Effector memory CD8-positive, alpha-beta T cell (primary cell): ENCODE results near the gene UBAC1.
"Not testable (repeated sequence)": the region's sequence is repeated elsewhere in the genome, so short reads cannot be mapped to it uniquely, and the experiment has no call there.

Source experiments
- ATAC-seq: fragments of 150-1000 bp; cut with Tn5 transposase; replicated peaks from 2 replicates; pipeline ENCODE4 v1.10.0; 2021; ENCODE audit warnings: mild to moderate bottlenecking, moderate library complexity
- DNase-seq, 3 experiments: peaks; one replicate each; pipeline ENCODE4 v3.0.0; 2021
- H3K27ac Mint-ChIP-seq, 2 donors: one replicate each; pipeline ENCODE4 v1.8.0; 2022; ENCODE audit warnings: mild to moderate bottlenecking in 2 of 2, mixed read lengths in 2 of 2, moderate library complexity in 2 of 2
- H3K27me3 Mint-ChIP-seq, 2 donors: one replicate each; pipeline ENCODE4 v1.8.0; 2022; ENCODE audit warnings: mixed read lengths in 2 of 2
- H3K36me3 Mint-ChIP-seq: one replicate; pipeline ENCODE4 v1.8.0; 2022; ENCODE audit warnings: mild to moderate bottlenecking, moderate library complexity, mixed read lengths; ENCODE audit not compliant: insufficient read depth
- H3K4me1 Mint-ChIP-seq, 2 donors: one replicate each; pipeline ENCODE4 v1.8.0; 2022; ENCODE audit warnings: low read depth in 2 of 2, mixed read lengths in 2 of 2
- H3K4me3 Mint-ChIP-seq, 2 donors: one replicate each; pipeline ENCODE4 v1.8.0; 2022; ENCODE audit warnings: mild to moderate bottlenecking in 2 of 2, mixed read lengths in 2 of 2, moderate library complexity in 2 of 2
- H3K9me3 Mint-ChIP-seq, 2 donors: one replicate each; pipeline ENCODE4 v1.8.0; 2022; ENCODE audit warnings: mixed read lengths in 2 of 2

The UBAC1 gene

DNA sequence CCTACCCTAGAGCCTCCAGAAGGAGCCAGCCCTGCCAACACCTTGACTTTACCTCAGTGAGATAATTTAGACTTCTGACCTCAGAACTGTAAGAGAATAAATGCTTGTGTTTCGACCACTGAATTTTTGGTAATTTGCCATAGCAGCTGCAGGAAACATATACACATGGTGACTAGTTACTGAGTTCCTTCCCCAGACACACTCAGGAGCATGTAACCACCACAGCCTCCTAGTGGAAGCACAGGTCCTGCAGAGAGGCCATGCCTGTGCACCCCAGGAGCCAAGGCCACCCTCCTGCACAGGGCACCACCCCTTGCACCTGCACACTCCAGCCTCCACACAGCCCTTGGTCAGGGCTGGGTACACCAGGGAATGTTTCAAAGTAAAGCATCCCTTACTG lies 46.3 kb downstream of the UBAC1 start:
- peaks cover 11 to 20% of the 10 kb centered on the region in 2 donors for H3K4me1 Mint-ChIP-seq
- H3K36me3 Mint-ChIP-seq, result peaks cover 15% of the 10 kb centered on the region
- no peak for ATAC-seq
- DNase-seq, result no peak
- H3K4me3 Mint-ChIP-seq, result no peak overlapping the region
- H3K27me3 Mint-ChIP-seq, result no peaks in the 10 kb centered on the region
- H3K27ac Mint-ChIP-seq, result no peak overlapping the region
- peaks cover 0 to 5% of the 10 kb centered on the region in 2 donors for H3K9me3 Mint-ChIP-seq

DNA sequence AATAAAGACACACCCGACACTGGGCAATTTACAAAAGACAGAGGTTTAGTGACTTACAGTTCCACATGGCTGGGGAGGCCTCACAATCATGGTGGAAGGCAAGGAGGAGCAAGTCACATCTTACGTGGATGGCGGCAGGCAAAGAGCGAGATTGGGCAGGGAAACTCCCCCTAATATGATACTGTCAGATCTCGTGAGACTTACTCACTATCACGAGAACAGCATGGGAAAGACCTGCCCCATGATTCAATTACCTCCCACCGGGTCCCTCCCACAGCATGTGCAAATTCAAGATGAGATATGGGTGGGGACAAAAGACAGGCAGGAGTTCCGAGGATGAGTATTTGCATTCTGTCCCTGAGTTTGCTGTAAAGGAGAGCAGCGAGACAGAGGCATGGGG lies 49.9 kb downstream of the UBAC1 start:
- not testable (repeated sequence) for H3K27me3 Mint-ChIP-seq, ATAC-seq

DNA sequence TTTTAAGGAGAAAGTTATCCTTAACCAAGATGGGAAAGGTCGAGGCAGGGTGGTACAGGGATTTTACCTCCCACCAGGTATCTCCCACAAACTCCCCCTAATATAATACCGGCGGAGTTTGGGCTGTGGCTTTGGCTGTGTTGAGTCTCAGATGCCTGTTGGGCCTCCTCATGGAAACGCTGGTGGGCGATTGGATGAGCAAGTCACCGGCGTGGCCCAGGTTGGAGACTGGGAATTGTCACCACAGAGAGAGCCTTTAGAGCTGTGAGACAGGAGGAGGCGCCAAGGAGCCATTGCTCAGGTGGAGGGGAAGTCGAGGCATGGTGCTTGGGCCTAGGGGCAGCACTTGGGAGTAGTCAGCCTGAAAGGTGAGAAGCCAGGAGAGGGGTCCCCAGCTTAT lies 50.4 kb downstream of the UBAC1 start:
- DNase-seq (no peak), ATAC-seq (no peak)
- Mint-ChIP-seq H3K4me1 (peaks cover 25 to 41% of the 10 kb centered on the region in 2 donors), H3K4me3 (no peak overlapping the region), H3K36me3 (peaks cover 23% of the 10 kb centered on the region), H3K27ac (no peak overlapping the region), H3K9me3 (peaks cover 0 to 1% of the 10 kb centered on the region in 2 donors), H3K27me3 (no peaks in the 10 kb centered on the region)

More for the DNA sequence above, 49.9 kb downstream of the UBAC1 start:
- not testable (repeated sequence) for H3K4me3 Mint-ChIP-seq, H3K9me3 Mint-ChIP-seq, DNase-seq
- Mint-ChIP-seq H3K36me3 (peaks cover 23% of the 10 kb centered on the region), H3K27ac (peak overlapping the region in 1 of 2 donors; percentile 30), H3K4me1 (peaks cover 23 to 37% of the 10 kb centered on the region in 2 donors)

DNA sequence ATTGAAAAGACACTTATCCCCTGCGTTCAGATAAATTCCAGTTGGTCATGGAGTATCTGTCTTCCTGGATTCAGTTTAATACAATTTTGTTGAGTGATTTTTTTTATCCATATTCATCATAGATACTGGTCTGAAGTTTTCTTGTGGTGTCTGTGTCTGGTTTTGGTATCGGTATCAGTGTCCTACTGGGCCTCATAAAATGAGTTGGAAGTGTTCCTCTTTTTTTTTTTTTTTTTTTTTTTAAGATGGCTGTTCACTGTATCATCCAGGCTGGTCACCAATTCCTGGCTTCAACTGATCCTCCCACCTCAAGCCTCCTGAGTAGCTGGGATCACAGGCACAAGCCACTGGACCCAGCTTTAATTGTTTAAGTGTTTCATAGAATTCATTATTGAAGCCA lies 51.0 kb downstream of the UBAC1 start:
- H3K4me3 Mint-ChIP-seq, result peak overlapping the region; percentile 23 to 29
- DNase-seq, result no peak
- ATAC-seq, result no peak
- peaks cover 29 to 47% of the 10 kb centered on the region in 2 donors for H3K4me1 Mint-ChIP-seq
- H3K9me3 Mint-ChIP-seq, result peaks cover 0 to 1% of the 10 kb centered on the region in 2 donors
- H3K27me3 Mint-ChIP-seq, result no peaks in the 10 kb centered on the region
- peaks cover 23% of the 10 kb centered on the region for H3K36me3 Mint-ChIP-seq
- no peak overlapping the region for H3K27ac Mint-ChIP-seq

DNA sequence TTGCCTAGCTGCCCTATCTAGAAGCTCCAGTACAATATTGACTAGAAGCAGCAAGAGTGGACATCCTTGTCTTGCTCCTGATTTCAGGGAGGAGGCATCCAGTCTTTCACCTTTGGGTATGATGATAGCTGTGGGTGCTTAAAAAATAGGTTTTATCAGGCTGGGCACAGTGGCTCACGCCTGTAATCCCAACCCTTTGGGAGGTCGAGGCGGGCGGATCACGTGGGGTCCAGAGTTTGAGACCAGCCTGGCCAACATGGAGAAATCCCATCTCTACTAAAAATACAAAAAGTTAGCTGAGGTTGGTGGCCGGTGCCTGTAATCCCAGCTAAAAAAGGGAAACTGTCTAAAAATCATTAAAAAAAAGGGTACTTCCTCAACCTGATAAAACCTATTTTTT lies 51.8 kb downstream of the UBAC1 start:
- Mint-ChIP-seq H3K36me3 (peaks cover 28% of the 10 kb centered on the region), H3K4me3 (peak overlapping the region; percentile 78)
- ATAC-seq, result no peak

DNA sequence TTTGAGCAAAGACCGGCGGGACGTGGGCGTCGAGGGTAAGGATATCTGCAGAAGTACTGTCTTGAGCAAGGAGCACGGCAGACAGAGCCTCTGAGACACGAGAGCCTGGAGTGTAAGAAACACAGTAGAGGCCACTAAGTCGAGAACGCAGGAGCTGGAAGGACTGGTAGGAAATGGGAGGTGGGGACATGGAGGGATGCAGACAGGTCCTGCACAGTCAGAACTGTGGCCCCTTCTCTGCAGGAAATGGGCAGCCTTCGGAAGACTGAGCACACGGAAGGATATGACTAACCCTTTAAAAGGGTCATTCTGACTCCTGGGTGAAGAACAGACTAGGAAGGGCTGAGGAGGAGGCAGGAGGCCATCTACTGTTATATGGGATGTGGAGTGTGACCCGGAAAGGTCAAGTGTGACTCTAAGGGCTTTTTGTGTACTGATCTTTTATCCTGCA lies 52.4 kb downstream of the UBAC1 start:
- Mint-ChIP-seq H3K4me3 (peak overlapping the region; percentile 78), H3K27me3 (no peaks in the 10 kb centered on the region), H3K36me3 (peaks cover 28% of the 10 kb centered on the region), H3K4me1 (peaks cover 35 to 54% of the 10 kb centered on the region in 2 donors), H3K27ac (no peak overlapping the region), H3K9me3 (peaks cover 0 to 1% of the 10 kb centered on the region in 2 donors)
- DNase-seq (no peak), ATAC-seq (no peak)

More for the DNA sequence above, 51.8 kb downstream of the UBAC1 start:
- Mint-ChIP-seq H3K9me3 (peaks cover 0 to 1% of the 10 kb centered on the region in 2 donors), H3K4me1 (peaks cover 33 to 54% of the 10 kb centered on the region in 2 donors), H3K27me3 (no peaks in the 10 kb centered on the region), H3K27ac (no peak overlapping the region)
- no peak for DNase-seq

DNA sequence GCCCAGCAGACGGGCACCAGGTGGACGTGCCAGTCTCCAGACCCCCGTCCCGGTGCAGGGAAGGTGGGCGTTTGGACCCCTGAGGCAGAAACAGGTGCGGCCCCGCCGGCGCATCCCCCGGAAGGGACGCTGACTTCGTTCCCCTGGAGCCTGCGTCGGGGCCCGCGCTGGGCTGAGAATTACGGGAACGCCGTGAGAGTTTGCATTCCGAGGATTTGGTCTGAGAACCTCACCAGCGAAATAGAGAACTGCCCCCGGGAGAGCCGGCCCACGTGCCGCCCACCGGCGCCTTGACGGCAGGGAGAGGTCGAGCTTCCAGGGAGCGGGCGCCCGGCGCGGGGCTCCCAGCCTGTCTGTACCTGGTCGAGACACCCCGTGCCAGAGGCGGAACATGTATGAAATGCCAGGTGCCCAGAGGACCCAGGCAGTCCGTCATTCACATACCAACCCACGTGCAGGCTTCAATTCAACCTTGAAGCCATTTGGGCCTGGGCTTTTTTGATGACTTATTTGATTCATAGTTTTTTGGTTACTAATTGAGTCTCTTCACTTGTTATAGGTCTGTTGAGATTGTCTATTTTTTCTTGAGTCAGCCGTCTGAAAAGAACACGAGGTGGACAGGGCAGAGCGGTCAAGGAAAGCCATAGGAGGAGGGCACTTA lies 53.0 kb downstream of the UBAC1 start:
- H3K27me3 Mint-ChIP-seq, result no peaks in the 10 kb centered on the region
- peak in 2 of 3 experiments; percentile 9 to 17 for DNase-seq

DNA sequence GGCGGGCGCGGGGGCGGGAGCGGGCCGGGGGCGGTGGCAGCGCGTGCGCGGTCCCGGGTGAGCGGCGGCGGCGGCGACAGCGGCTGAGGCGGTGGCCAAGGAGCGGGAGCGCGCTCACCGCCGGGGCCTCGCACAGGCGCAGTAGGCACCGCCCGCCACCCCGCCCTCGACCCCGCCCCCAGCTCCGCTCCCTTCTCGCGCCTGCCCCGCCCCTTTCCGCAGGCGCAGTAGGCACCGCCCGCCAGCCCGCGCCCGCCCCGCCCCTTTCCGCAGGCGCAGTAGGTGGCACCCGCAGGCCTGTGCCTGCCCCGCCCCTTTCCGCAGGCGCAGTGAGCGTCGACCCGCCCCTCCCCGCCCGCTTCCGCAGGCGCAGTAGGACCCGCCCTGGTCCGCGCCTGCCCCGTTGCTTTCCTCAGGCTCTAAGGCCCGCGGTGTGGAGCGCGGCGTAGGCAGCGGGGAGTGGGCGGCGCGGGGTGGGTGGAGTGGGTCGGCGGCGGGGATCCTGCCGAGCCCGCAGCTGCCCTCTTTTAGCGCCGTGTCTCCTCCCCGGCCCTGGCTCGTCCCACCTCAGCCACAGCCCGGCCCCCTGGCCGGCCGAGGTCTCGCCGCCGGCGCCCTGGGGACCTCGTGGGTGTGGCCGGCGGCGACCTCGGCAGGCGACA lies 53.6 kb downstream of the UBAC1 start, which contains the start of gene CAMSAP1:
TSS of gene CAMSAP1 (minus strand) at position 116 of the 662 bp plus-strand sequence. CDS start 387 bp downstream, outside the sequence.
- H3K4me1 Mint-ChIP-seq, result peaks cover 35 to 54% of the 10 kb centered on the region in 2 donors
- peaks cover 24% of the 10 kb centered on the region for H3K36me3 Mint-ChIP-seq
- H3K4me3 Mint-ChIP-seq, result peak within 1 kb of the TSS; percentile 78 to 81
- H3K9me3 Mint-ChIP-seq, result no peaks in the 10 kb centered on the region
- DNase-seq, result peak; percentile 88 to 92 (median 91)
- H3K27ac Mint-ChIP-seq, result no peak within 1 kb of the TSS
- no peaks in the 10 kb centered on the region for H3K27me3 Mint-ChIP-seq
- ATAC-seq, result peak; percentile 81

More for the DNA sequence above, 53.0 kb downstream of the UBAC1 start:
- Mint-ChIP-seq H3K9me3 (no peaks in the 10 kb centered on the region), H3K27ac (no peak overlapping the region), H3K36me3 (peaks cover 24% of the 10 kb centered on the region), H3K4me3 (peak overlapping the region; percentile 78), H3K4me1 (peaks cover 35 to 54% of the 10 kb centered on the region in 2 donors)
- no peak for ATAC-seq

DNA sequence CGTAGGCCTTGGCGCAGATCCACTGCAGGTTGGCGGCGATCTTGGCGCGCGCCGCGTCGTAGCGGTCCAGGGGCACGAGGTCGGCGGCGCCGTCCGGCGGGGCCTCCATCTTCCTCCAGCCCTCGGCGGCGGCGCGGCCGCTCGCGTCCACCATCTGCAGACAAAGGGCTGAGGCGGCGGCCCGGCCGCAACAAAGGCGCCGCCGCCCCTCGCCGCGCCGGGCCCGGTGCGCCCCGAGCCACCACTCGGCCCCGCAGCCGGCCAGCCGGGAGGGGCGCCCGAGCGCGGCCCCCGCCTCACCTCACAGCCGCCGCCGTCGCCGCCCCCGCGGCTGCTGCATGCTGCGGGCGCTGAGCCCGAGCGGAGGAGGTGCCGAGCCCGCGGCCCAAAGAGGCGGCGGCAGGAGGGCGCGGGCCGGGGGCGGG lies 54.2 kb downstream of the UBAC1 start:
- no peaks in the 10 kb centered on the region for H3K27me3 Mint-ChIP-seq
- H3K36me3 Mint-ChIP-seq, result peaks cover 24% of the 10 kb centered on the region
- DNase-seq, result no peak
- H3K27ac Mint-ChIP-seq, result no peak overlapping the region
- ATAC-seq, result no peak
- no peaks in the 10 kb centered on the region for H3K9me3 Mint-ChIP-seq
- peak overlapping the region in 1 of 2 donors; percentile 15 for H3K4me3 Mint-ChIP-seq
- peaks cover 38 to 57% of the 10 kb centered on the region in 2 donors for H3K4me1 Mint-ChIP-seq

DNA sequence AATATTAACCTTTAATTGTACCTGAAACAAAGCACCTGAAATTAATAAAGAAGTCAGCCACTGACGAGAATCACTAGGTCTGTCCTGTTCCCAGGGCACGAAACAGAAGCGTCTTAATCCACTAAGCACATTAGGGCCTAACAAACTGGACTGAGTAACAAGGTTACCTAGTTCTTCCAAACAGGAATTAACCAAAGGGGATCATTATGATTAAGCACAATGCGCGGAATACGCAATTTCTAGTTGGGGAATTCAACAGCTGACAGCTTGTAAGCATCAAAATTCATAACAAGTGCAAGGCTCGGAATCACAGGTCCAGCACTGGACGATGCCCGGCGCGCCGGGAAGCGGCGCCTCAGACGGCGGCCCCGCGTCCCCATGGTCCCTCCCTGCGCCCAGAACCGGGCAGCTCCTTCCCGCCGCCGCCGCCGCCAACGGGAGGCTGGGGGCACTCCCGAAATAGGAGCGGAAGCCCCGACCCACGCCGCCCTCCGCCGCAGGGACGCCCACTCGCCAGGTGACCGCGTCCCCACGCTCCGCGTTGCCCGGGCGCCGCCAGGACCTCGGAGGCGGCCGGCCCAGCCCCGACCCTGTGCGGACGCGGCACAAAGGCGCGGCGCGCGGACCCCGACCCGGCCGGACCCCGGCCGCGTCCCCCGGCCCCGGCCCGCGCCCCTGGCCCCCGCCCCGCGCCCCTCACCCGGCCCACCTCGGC lies 54.7 kb downstream of the UBAC1 start:
- Mint-ChIP-seq H3K36me3 (peaks cover 21% of the 10 kb centered on the region), H3K4me1 (peaks cover 42 to 57% of the 10 kb centered on the region in 2 donors), H3K27ac (no peak overlapping the region)

DNA sequence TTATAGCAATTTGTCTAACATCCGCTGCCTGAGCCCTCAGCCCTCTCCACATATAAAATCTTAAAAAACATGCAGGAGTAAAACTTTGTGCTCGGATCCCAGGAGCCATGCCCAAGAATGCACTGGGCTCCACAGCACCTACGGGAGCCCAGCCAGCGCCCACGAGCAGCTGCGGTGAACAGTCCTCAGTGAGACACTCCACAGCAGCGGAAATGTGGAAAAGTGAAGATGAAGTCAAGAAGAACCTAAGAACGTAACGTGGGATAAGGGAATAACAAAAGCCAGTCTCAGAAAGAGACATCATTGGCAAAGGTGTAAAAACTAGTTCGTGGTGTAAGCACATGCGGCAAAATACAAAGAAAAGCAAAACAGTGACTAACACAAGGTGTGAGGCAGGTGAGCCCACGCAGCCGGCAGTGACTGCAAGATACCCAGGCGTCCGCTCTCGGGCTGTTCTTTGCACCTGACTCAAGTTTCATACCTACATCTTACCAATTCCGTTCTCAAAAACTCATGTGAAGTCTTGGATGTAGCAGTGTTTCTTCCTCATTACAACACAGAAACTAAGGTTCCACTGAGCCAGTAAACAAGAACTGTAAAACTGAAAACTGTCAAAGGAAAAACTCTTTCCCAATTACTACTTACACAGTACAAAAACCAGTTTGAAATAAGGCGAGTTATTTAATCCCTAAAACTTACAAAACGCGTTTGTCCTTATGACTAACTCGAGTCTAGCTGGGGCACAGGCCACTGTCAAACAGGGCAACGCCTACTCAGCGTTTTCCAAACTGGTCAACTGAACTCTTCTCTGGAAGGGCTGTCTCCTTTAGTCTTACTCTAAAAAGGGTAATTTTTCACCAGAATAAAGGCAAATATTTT lies 55.6 kb downstream of the UBAC1 start:
- Mint-ChIP-seq H3K4me3 (peak overlapping the region; percentile 76 to 81), H3K27me3 (no peaks in the 10 kb centered on the region), H3K27ac (peak overlapping the region; percentile 24 to 35), H3K36me3 (peaks cover 17% of the 10 kb centered on the region), H3K4me1 (peaks cover 38 to 49% of the 10 kb centered on the region in 2 donors), H3K9me3 (no peaks in the 10 kb centered on the region)
- peak; percentile 16 for ATAC-seq
- DNase-seq, result no peak

More for the DNA sequence above, 54.7 kb downstream of the UBAC1 start:
- DNase-seq (no peak), ATAC-seq (no peak)
- Mint-ChIP-seq H3K9me3 (no peaks in the 10 kb centered on the region), H3K4me3 (peak overlapping the region; percentile 76 to 81), H3K27me3 (no peaks in the 10 kb centered on the region)

DNA sequence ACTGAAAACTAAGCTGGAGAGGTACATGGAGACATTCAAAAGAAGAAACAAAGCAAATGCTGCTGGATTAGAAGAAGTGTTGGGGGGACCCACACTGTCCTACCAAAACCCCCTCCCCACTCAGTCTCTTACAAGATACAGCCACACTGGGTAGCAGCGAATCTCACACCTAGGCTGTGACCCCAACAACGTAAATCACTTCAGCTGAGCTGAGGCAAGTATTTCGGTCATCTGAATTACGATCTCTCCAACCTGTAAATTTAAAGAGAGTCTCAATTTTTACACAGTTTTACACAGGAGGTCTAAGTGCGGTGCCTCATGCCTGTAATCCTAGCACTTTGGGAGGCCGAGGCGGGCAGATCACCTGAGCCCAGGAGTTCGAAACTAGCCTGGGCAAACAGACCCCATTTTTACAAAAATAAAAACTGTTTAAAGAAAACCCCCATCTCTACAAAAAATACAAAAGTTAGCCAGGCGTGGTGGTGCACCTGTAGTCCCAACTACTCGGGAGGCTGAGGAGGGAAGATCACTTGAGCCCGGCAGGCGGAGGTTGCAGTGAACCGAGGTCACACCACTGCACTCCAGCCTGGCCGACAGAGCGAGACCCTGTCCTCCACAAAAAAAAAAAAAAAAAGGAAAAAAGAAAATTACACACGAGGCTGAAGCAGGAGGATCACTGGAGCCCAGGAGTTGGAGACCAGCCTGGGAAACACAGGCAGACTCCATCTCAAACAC lies 57.2 kb downstream of the UBAC1 start:
- ATAC-seq (no peak), DNase-seq (no peak)
- H3K4me3 Mint-ChIP-seq, result no peak overlapping the region
- no peaks in the 10 kb centered on the region for H3K27me3 Mint-ChIP-seq
- no peaks in the 10 kb centered on the region for H3K9me3 Mint-ChIP-seq
- peaks cover 13% of the 10 kb centered on the region for H3K36me3 Mint-ChIP-seq
- H3K4me1 Mint-ChIP-seq, result peaks cover 38 to 43% of the 10 kb centered on the region in 2 donors
- no peak overlapping the region for H3K27ac Mint-ChIP-seq
